PC-9 (cell line): ENCODE measurements around the gene LIN37. TPM values are rescaled to one million over a fixed set of nuclear protein-coding genes. Genes with fewer than 3 reads are reported as not detected.

Experiments
- BruUV-seq: library from RNA; stranded (reverse); fragments of 400-500 nt; replicated peaks from 2 replicates; lab custom pipeline; 2021; lab: Mats Ljungman, UMichigan
- CTCF ChIA-PET: fragments of 300-600 bp; sonication (Branson Sonifier 250); formaldehyde crosslinking; loops from one replicate; lab custom pipeline; 2022; ENCODE audit warnings: antibody characterized with exemption; lab: Charles Lee
- POLR2A ChIA-PET: fragments of 300-600 bp; sonication (Branson Sonifier 250); formaldehyde crosslinking; loops from one replicate; lab custom pipeline; 2022; ENCODE audit warnings: antibody characterized with exemption; ENCODE audit not compliant: unreplicated experiment; lab: Charles Lee
- DNase-seq, 2 experiments: peaks; one replicate each; pipeline versions ENCODE4 v3.0.0 to v3.0.0-alpha.2; 2015 to 2022; ENCODE audit warnings: mixed read lengths in 1 of 2
- H2AFZ ChIP-seq: fragments of 200-600 bp; sonication (generic); 2 replicates; pipeline ENCODE4 v1.8.1; 2017; ENCODE audit warnings: antibody characterized with exemption
- H3F3A ChIP-seq: fragments of 200-600 bp; sonication (generic); 2 replicates; pipeline ENCODE4 v1.8.1; 2017; ENCODE audit warnings: antibody characterized with exemption, mild to moderate bottlenecking, low read depth; ENCODE audit not compliant: insufficient read depth
- H3K27ac ChIP-seq: fragments of 200-600 bp; sonication (generic); 2 replicates; pipeline ENCODE4 v1.6.1; 2016; ENCODE audit warnings: mixed run types
- H3K27me3 ChIP-seq: fragments of 200-600 bp; sonication (generic); 2 replicates; pipeline ENCODE4 v1.6.1; 2016; ENCODE audit warnings: low read depth, mixed run types; ENCODE audit not compliant: insufficient read depth
- H3K36me3 ChIP-seq: fragments of 200-600 bp; sonication (generic); 2 replicates; pipeline ENCODE4 v1.6.1; 2016; ENCODE audit warnings: low read depth, mixed run types
- H3K4me1 ChIP-seq: fragments of 200-600 bp; sonication (generic); replicated peaks from 2 replicates; pipeline ENCODE4 v1.6.1; 2016; ENCODE audit warnings: mixed run types; ENCODE audit not compliant: insufficient read depth
- H3K4me2 ChIP-seq: fragments of 200-600 bp; sonication (generic); 2 replicates; pipeline ENCODE4 v1.6.1; 2017; ENCODE audit warnings: mixed run types
- H3K4me3 ChIP-seq: fragments of 200-600 bp; sonication (generic); 2 replicates; pipeline ENCODE4 v1.6.1; 2016; ENCODE audit warnings: mixed run types
- H3K79me2 ChIP-seq: fragments of 200-600 bp; sonication (generic); 2 replicates; pipeline ENCODE4 v1.6.1; 2017; ENCODE audit warnings: low read depth, mixed run types
- H3K9me2 ChIP-seq: fragments of 200-600 bp; sonication (generic); 2 replicates; pipeline ENCODE4 v1.8.1; 2017; ENCODE audit warnings: mild to moderate bottlenecking; ENCODE audit not compliant: insufficient read depth
- H3K9me3 ChIP-seq: fragments of 200-600 bp; sonication (generic); 2 replicates; pipeline ENCODE4 v1.8.1; 2016; ENCODE audit warnings: low read depth; ENCODE audit not compliant: insufficient read depth
- H4K20me1 ChIP-seq: fragments of 200-600 bp; sonication (generic); 2 replicates; pipeline ENCODE4 v1.8.1; 2017; ENCODE audit not compliant: insufficient read depth
- CTCF ChIP-seq: fragments of 200-600 bp; sonication (generic); conservative IDR thresholded peaks from 2 replicates; pipeline ENCODE4 v1.6.1; 2017; ENCODE audit warnings: mixed run types, antibody characterized with exemption, mild to moderate bottlenecking, moderate library complexity
- EZH2 ChIP-seq: fragments of 200-600 bp; sonication (generic); IDR thresholded peaks from 2 replicates; pipeline ENCODE4 v1.8.0; 2017; ENCODE audit warnings: antibody characterized with exemption, low read depth
- intact Hi-C: fragments of 100-400 bp; cut with micrococcal nuclease; formaldehyde crosslinking; loops from one replicate; pipeline ENCODE4 v1.10.0; 2022; ENCODE audit not compliant: unreplicated experiment
- total RNA-seq: library from RNA; stranded (reverse); gene quantifications from 2 replicates; pipeline ENCODE4 v1.2.3, GENCODE V29; 2021

Gene LIN37
- total RNA-seq, 1 experiment from 2014 or later, result 17.0 TPM

GRCh38 chr19:35784503-35785338 is 36.3 kb downstream of the LIN37 start:
- Histone ChIP-seq H4K20me1 (no peaks in the 10 kb centered on the region), H3K9me2 (no peaks in the 10 kb centered on the region), H3K9me3 (no peaks in the 10 kb centered on the region), H3K36me3 (no peaks in the 10 kb centered on the region), H3K79me2 (no peaks in the 10 kb centered on the region), H3F3A (0 out of 2 replicates have a peak, but pooled peaks cover 4% of the 10 kb centered on the region), H3K4me3 (no peak overlapping the region), H3K4me1 (no peaks in the 10 kb centered on the region), H3K27me3 (peaks cover 15% of the 10 kb centered on the region), H2AFZ (no peak overlapping the region), H3K27ac (no peak overlapping the region), H3K4me2 (no peak overlapping the region)
- ChIA-PET POLR2A (interaction anchor here (0.6 kb wide), 1 partner anchor 37 kb away, joined by 3 read pairs; no protein-coding TSS in a partner anchor), CTCF (interaction anchor here (0.6 kb wide), 1 partner anchor 34 kb away, joined by 7 read pairs; no protein-coding TSS in a partner anchor)
- intact Hi-C loops, result no loop called here
- no peak for DNase-seq
- BruUV-seq, result no TSS peak
- TF ChIP-seq CTCF, result no peak

- Histone ChIP-seq H3K4me3 (no peak overlapping the region), H2AFZ (no peak overlapping the region), H3K4me1 (no peaks in the 10 kb centered on the region), H3K9me2 (no peaks in the 10 kb centered on the region), H4K20me1 (no peaks in the 10 kb centered on the region), H3K27ac (no peak overlapping the region), H3K9me3 (no peaks in the 10 kb centered on the region), H3K27me3 (peaks cover 15% of the 10 kb centered on the region), H3K36me3 (no peaks in the 10 kb centered on the region), H3K79me2 (no peaks in the 10 kb centered on the region), H3F3A (0 out of 2 replicates have a peak, but pooled peaks cover 4% of the 10 kb centered on the region), H3K4me2 (no peak overlapping the region)
- intact Hi-C loops, result no loop called here
- no peak for TF ChIP-seq EZH2
- no peak for TF ChIP-seq CTCF
- ChIA-PET POLR2A (no interaction called here), CTCF (no interaction called here)
- DNase-seq, result no peak
- no TSS peak for BruUV-seq
Observed at GRCh38 chr19:35785339-35785627, 36.9 kb downstream of the LIN37 start.

GRCh38 chr19:35786299-35787160 is 38.2 kb downstream of the LIN37 start:
- no peaks in the 10 kb centered on the region for H3K4me1 ChIP-seq
- H3K9me3 ChIP-seq, result no peaks in the 10 kb centered on the region
- no peaks in the 10 kb centered on the region for H3K36me3 ChIP-seq
- H3F3A ChIP-seq, result 0 out of 2 replicates have a peak, but pooled peaks cover 4% of the 10 kb centered on the region
- BruUV-seq, result no TSS peak
- no peak for DNase-seq
- no peaks in the 10 kb centered on the region for H3K79me2 ChIP-seq
- H3K9me2 ChIP-seq, result no peaks in the 10 kb centered on the region
- TF ChIP-seq EZH2, result no peak
- no peak for TF ChIP-seq CTCF
- CTCF ChIA-PET, result no interaction called here
- POLR2A ChIA-PET, result no interaction called here
- H3K4me3 ChIP-seq, result no peak overlapping the region
- H2AFZ ChIP-seq, result no peak overlapping the region
- intact Hi-C loops, result no loop called here
- no peak overlapping the region for H3K4me2 ChIP-seq
- no peaks in the 10 kb centered on the region for H4K20me1 ChIP-seq
- peaks cover 15% of the 10 kb centered on the region for H3K27me3 ChIP-seq
- no peak overlapping the region for H3K27ac ChIP-seq
